HG03378 (cell line): ENCODE results near the gene NUAK2.

ENCODE experiments used
- ATAC-seq: cut with Tn5 transposase; IDR thresholded peaks from one replicate; pipeline ENCODE4 v1.9.1; 2021; ENCODE audit warnings: mild to moderate bottlenecking, moderate library complexity; ENCODE audit not compliant: unreplicated experiment

The NUAK2 gene

GRCh38 chr1:205323794-205324193, 2.2 kb upstream of the NUAK2 start:
- ATAC-seq, result no peak

GRCh38 chr1:205321959-205322283, 376 bp upstream of the NUAK2 start:
- no peak for ATAC-seq

- ATAC-seq, result no peak
These were observed 2.2 kb downstream of the NUAK2 start for GRCh38 chr1:205319081-205320018.

- no peak for ATAC-seq
These were observed 3.1 kb downstream of the NUAK2 start for GRCh38 chr1:205318231-205318991.

- no peak for ATAC-seq
These were observed 4.1 kb downstream of the NUAK2 start for GRCh38 chr1:205317311-205317917.

GRCh38 chr1:205316161-205316566, 5.4 kb downstream of the NUAK2 start:
- ATAC-seq, result no peak

GRCh38 chr1:205315008-205315618, 6.4 kb downstream of the NUAK2 start:
- no peak for ATAC-seq

GRCh38 chr1:205313563-205314308, 7.8 kb downstream of the NUAK2 start:
- ATAC-seq, result no peak

- no peak for ATAC-seq
These were observed 8.5 kb downstream of the NUAK2 start for GRCh38 chr1:205312866-205313562.

- no peak for ATAC-seq
These were observed 10.4 kb downstream of the NUAK2 start for GRCh38 chr1:205310976-205311704.

- no peak for ATAC-seq
These were observed 11.8 kb downstream of the NUAK2 start for GRCh38 chr1:205309741-205310140.

- ATAC-seq, result no peak
These were observed 14.5 kb downstream of the NUAK2 start for GRCh38 chr1:205306929-205307566.

GRCh38 chr1:205304695-205305070, 16.9 kb downstream of the NUAK2 start:
- no peak for ATAC-seq

- no peak for ATAC-seq
These were observed 17.4 kb downstream of the NUAK2 start for GRCh38 chr1:205304046-205304694.

GRCh38 chr1:205303247-205303888, 18.2 kb downstream of the NUAK2 start:
- ATAC-seq, result no peak

GRCh38 chr1:205301842-205302588, 19.5 kb downstream of the NUAK2 start:
- no peak for ATAC-seq

GRCh38 chr1:205301205-205301821, 20.2 kb downstream of the NUAK2 start:
- no peak for ATAC-seq
